A673 (cell line): ENCODE measurements around the gene LGALS13.
"Not testable (repeated sequence)": the region's sequence is repeated elsewhere in the genome, so short reads cannot be mapped to it uniquely, and the experiment has no call there.

ENCODE experiments used
- CTCF ChIP-seq: fragments of 300-800, 200-600 bp; sonication (generic); conservative IDR thresholded peaks from 2 replicates; pipeline ENCODE4 v1.5.1; 2017; ENCODE audit warnings: low read depth, mild to moderate bottlenecking, antibody characterized with exemption, low read length, moderate library complexity, mixed read lengths
- EZH2 ChIP-seq: fragments of 200-600 bp; sonication (generic); IDR thresholded peaks from 2 replicates; pipeline ENCODE4 v1.6.1; 2017; ENCODE audit warnings: borderline replicate concordance, low read depth, mild to moderate bottlenecking, mixed read lengths, antibody characterized with exemption, low read length; ENCODE audit not compliant: poor library complexity, severe bottlenecking

- not testable (repeated sequence) for TF ChIP-seq CTCF, EZH2
These were observed 25.3 kb downstream of the LGALS13 start for GRCh38 chr19:39627631-39628030.
